IMR-90 (cell line): ENCODE measurements around the gene TNS3. TPM values are rescaled to one million over a fixed set of nuclear protein-coding genes. Genes with fewer than 3 reads are reported as not detected.
A peak's percentile ranks its signal among the peaks of the same experiment; 100 is the strongest.

Experiments used
- ATAC-seq: fragments of 200-7000 bp; cut with Tn5 transposase; 2 replicates; pipeline ENCODE4 v1.9.1; 2020; ENCODE audit warnings: low read depth, mild to moderate bottlenecking, moderate library complexity
- BruUV-seq: library from RNA; stranded (reverse); fragments of 400-500 nt; replicated peaks from 2 replicates; lab custom pipeline; 2021; lab: Mats Ljungman, UMichigan
- CTCF ChIA-PET: fragments of 300-600 bp; formaldehyde crosslinking; extraction: SDS; loops from one replicate; lab custom pipeline; 2021; ENCODE audit warnings: antibody characterized with exemption; lab: Yijun Ruan, JAX
- POLR2A ChIA-PET: fragments of 300-600 bp; sonication (Branson Sonifier 250); formaldehyde crosslinking; loops from one replicate; lab custom pipeline; 2022; ENCODE audit warnings: antibody characterized with exemption; ENCODE audit not compliant: unreplicated experiment; lab: Charles Lee
- DNase-seq: peaks from one replicate; pipeline ENCODE4 v3.0.0; 2013
- H2AFZ ChIP-seq: replicated peaks from 2 replicates; pipeline ENCODE3; 2013; ENCODE audit warnings: low read length, mild to moderate bottlenecking; ENCODE audit not compliant: poor library complexity
- H2AK5ac ChIP-seq: 2 replicates; pipeline ENCODE4 v1.6.1; 2013; ENCODE audit warnings: low read depth, low read length, inconsistent platforms
- H2AK9ac ChIP-seq: replicated peaks from 2 replicates; pipeline ENCODE3; 2013; ENCODE audit warnings: mild to moderate bottlenecking, low read depth, low read length, moderate library complexity; ENCODE audit not compliant: poor library complexity
- H2BK120ac ChIP-seq: 2 replicates; pipeline ENCODE4 v1.6.1; 2013; ENCODE audit warnings: low read depth, low read length, inconsistent platforms
- H2BK15ac ChIP-seq: 3 replicates; pipeline ENCODE4 v1.6.1; 2013; ENCODE audit warnings: low read depth, low read length, inconsistent platforms
- H2BK20ac ChIP-seq: 2 replicates; pipeline ENCODE4 v1.6.1; 2013; ENCODE audit warnings: low read depth, mild to moderate bottlenecking, inconsistent platforms, low read length, moderate library complexity
- H2BK5ac ChIP-seq: 2 replicates; pipeline ENCODE4 v1.6.1; 2013; ENCODE audit warnings: mild to moderate bottlenecking, low read depth, low read length, inconsistent platforms; ENCODE audit not compliant: poor library complexity, severe bottlenecking
- H3K14ac ChIP-seq: replicated peaks from 2 replicates; pipeline ENCODE4 v1.6.1; 2013; ENCODE audit warnings: low read depth, low read length, inconsistent platforms
- H3K18ac ChIP-seq: 2 replicates; pipeline ENCODE4 v1.6.1; 2013; ENCODE audit warnings: low read depth, low read length, control low read depth
- H3K23ac ChIP-seq: 2 replicates; pipeline ENCODE4 v1.6.1; 2013; ENCODE audit warnings: low read depth, low read length, inconsistent platforms
- H3K27ac ChIP-seq: 2 replicates; pipeline ENCODE4 v1.5.1; 2013; ENCODE audit warnings: mild to moderate bottlenecking, control low read depth, low read length; ENCODE audit not compliant: insufficient read depth
- H3K27me3 ChIP-seq: 2 replicates; pipeline ENCODE4 v1.6.1; 2013; ENCODE audit warnings: low read length; ENCODE audit not compliant: control insufficient read depth, insufficient read depth
- H3K36me3 ChIP-seq: 2 replicates; pipeline ENCODE4 v1.6.1; 2013; ENCODE audit warnings: low read length, mixed read lengths; ENCODE audit not compliant: control insufficient read depth, insufficient read depth
- H3K4ac ChIP-seq: 2 replicates; pipeline ENCODE4 v1.6.1; 2013; ENCODE audit warnings: low read depth, low read length, inconsistent platforms
- H3K4me1 ChIP-seq: 2 replicates; pipeline ENCODE4 v1.6.1; 2013; ENCODE audit warnings: low read length, mixed read lengths; ENCODE audit not compliant: control insufficient read depth, insufficient read depth
- H3K4me2 ChIP-seq: 2 replicates; pipeline ENCODE4 v1.6.1; 2013; ENCODE audit warnings: low read depth, mild to moderate bottlenecking, control low read depth, low read length, moderate library complexity
- H3K4me3 ChIP-seq: 2 replicates; pipeline ENCODE4 v1.5.1; 2013; ENCODE audit warnings: low read depth, mild to moderate bottlenecking, control low read depth, low read length, moderate library complexity; ENCODE audit not compliant: insufficient read depth
- H3K56ac ChIP-seq: 2 replicates; pipeline ENCODE4 v1.6.1; 2013; ENCODE audit warnings: low read length, inconsistent platforms; ENCODE audit not compliant: insufficient read depth; ENCODE audit errors: extremely low read depth
- H3K79me1 ChIP-seq, 2 experiments: 2 replicates each; pipeline ENCODE4 v1.6.1; 2013; ENCODE audit warnings: low read length in 2 of 2, inconsistent platforms in 1 of 2, low read depth in 1 of 2
- H3K9ac ChIP-seq: 2 replicates; pipeline ENCODE4 v1.6.1; 2013; ENCODE audit warnings: low read depth, low read length, control low read depth
- H3K9me1 ChIP-seq: 2 replicates; pipeline ENCODE4 v1.6.1; 2013; ENCODE audit warnings: low read length, inconsistent platforms; ENCODE audit not compliant: insufficient read depth
- H3K9me3 ChIP-seq: 2 replicates; pipeline ENCODE4 v1.6.1; 2013; ENCODE audit warnings: low read length; ENCODE audit not compliant: control insufficient read depth, insufficient read depth
- H4K20me1 ChIP-seq: 2 replicates; pipeline ENCODE4 v1.6.1; 2013; ENCODE audit warnings: low read length, inconsistent platforms; ENCODE audit not compliant: insufficient read depth
- H4K5ac ChIP-seq: 2 replicates; pipeline ENCODE4 v1.6.1; 2013; ENCODE audit warnings: mild to moderate bottlenecking, low read depth, low read length, control low read depth
- H4K8ac ChIP-seq, 2 experiments: 2 replicates each; pipeline ENCODE4 v1.6.1; 2013; ENCODE audit warnings: low read depth in 2 of 2, low read length in 2 of 2, control low read depth in 1 of 2, inconsistent platforms in 1 of 2
- H4K91ac ChIP-seq: 2 replicates; pipeline ENCODE4 v1.6.1; 2013; ENCODE audit warnings: low read depth, low read length, inconsistent platforms; ENCODE audit not compliant: insufficient read depth
- BHLHE40 ChIP-seq: fragments of 150-350 bp; IDR thresholded peaks from 2 replicates; pipeline ENCODE4 v1.6.1; 2016; ENCODE audit warnings: mild to moderate bottlenecking, low read depth, low read length
- CEBPB ChIP-seq: IDR thresholded peaks from 2 replicates; pipeline ENCODE4 v1.6.1; 2012; ENCODE audit warnings: low read depth, low read length, improper control_type of control experiment
- CTCF ChIP-seq: conservative IDR thresholded peaks from 2 replicates; pipeline ENCODE4 v1.5.1; 2012; ENCODE audit warnings: mild to moderate bottlenecking, low read depth, low read length, improper control_type of control experiment
- FOS ChIP-seq: fragments of 150-350 bp; IDR thresholded peaks from 2 replicates; pipeline ENCODE4 v1.6.1; 2016; ENCODE audit warnings: low read depth, low read length
- MAFK ChIP-seq: IDR thresholded peaks from 2 replicates; pipeline ENCODE4 v1.6.1; 2012; ENCODE audit warnings: low read depth, low read length, improper control_type of control experiment
- MAZ ChIP-seq: IDR thresholded peaks from 2 replicates; pipeline ENCODE4 v1.6.1; 2012; ENCODE audit warnings: low read depth, mild to moderate bottlenecking, low read length, improper control_type of control experiment, moderate library complexity, borderline replicate concordance
- MXI1 ChIP-seq: IDR thresholded peaks from 2 replicates; pipeline ENCODE4 v1.6.1; 2012; ENCODE audit warnings: low read depth, mild to moderate bottlenecking, low read length, moderate library complexity, borderline replicate concordance
- NFE2L2 ChIP-seq: fragments of 150-350 bp; IDR thresholded peaks from 2 replicates; pipeline ENCODE4 v1.6.1; 2016; ENCODE audit warnings: low read depth, mild to moderate bottlenecking, low read length
- POLR2A ChIP-seq: IDR thresholded peaks from 2 replicates; pipeline ENCODE4 v1.6.1; 2012; ENCODE audit warnings: mild to moderate bottlenecking, low read depth, low read length
- RAD21 ChIP-seq: IDR thresholded peaks from 2 replicates; pipeline ENCODE4 v1.6.1; 2012; ENCODE audit warnings: low read length, improper control_type of control experiment
- RCOR1 ChIP-seq: IDR thresholded peaks from 2 replicates; pipeline ENCODE4 v1.6.1; 2012; ENCODE audit warnings: mild to moderate bottlenecking, low read length, improper control_type of control experiment; ENCODE audit not compliant: insufficient replicate concordance
- RFX5 ChIP-seq: IDR thresholded peaks from 2 replicates; pipeline ENCODE4 v1.8.0; 2012; ENCODE audit warnings: low read depth, mild to moderate bottlenecking, low read length, moderate library complexity
- SMC3 ChIP-seq: fragments of 150-350 bp; IDR thresholded peaks from 2 replicates; pipeline ENCODE4 v1.6.1; 2016; ENCODE audit warnings: low read depth, mild to moderate bottlenecking, antibody characterized with exemption, low read length, moderate library complexity
- WGBS, 2 experiments: methylation state at CpG; one replicate each; pipeline versions ENCODE4 v1.1.5 to v1.1.7; 2013; ENCODE audit warnings: missing lambda C conversion rate in 2 of 2; ENCODE audit not compliant: insufficient read length in 1 of 2; ENCODE audit errors: extremely low coverage in 2 of 2; 5-methylcytosine and 5-hydroxymethylcytosine counted together
- dilution Hi-C: fragments of 300-500 bp; cut with HindIII; formaldehyde crosslinking; loops from one replicate; pipeline ENCODE4 v1.14.3; 2018; ENCODE audit warnings: low sequenced_read_pairs; ENCODE audit not compliant: unreplicated experiment
- in situ Hi-C: fragments of 300-500 bp; cut with MboI; formaldehyde crosslinking; loops from 3 replicates; pipeline ENCODE4 v1.14.3; 2019; ENCODE audit warnings: low sequenced_read_pairs, inconsistent platforms, mixed read lengths
- intact Hi-C: fragments of 100-400 bp; cut with micrococcal nuclease; formaldehyde crosslinking; loops from 2 replicates; pipeline ENCODE4 v1.10.0; 2022
- polyA plus RNA-seq, 3 experiments: library from polyadenylated mRNA; depleted of rRNA; stranded (reverse); fragments of >200 nt; gene quantifications; 2 replicates each; pipeline ENCODE4 v1.2.3, GENCODE V29; 2012; ENCODE audit warnings: low replicate concordance in 1 of 3
- total RNA-seq: library from RNA; depleted of rRNA; stranded (reverse); fragments of >200 nt; gene quantifications from 2 replicates; pipeline ENCODE4 v1.2.3, GENCODE V29; 2012

The TNS3 gene
- total and polyA plus RNA-seq, 2 of the 4 experiments (the other 2 are of a cell fraction), result 64.3 to 79.2 TPM

GRCh38 chr7:47571331-47572093, 10.4 kb downstream of the TNS3 start:
- peak; percentile 95 for DNase-seq
- H2BK15ac ChIP-seq, result peak overlapping the region; percentile 87; the same call in 2 of the 3 replicates
- peak overlapping the region; percentile 87 for H3K23ac ChIP-seq
- peak overlapping the region; percentile 72 for H2AK5ac ChIP-seq
- peaks cover 41% of the 10 kb centered on the region for H3K4me1 ChIP-seq
- H2BK20ac ChIP-seq, result peak overlapping the region; percentile 87
- H2AFZ ChIP-seq, result peak overlapping the region; percentile 61
- H3K18ac ChIP-seq, result peak overlapping the region; percentile 54
- no peaks in the 10 kb centered on the region for H3K9me3 ChIP-seq
- peak overlapping the region; percentile 60 for H2AK9ac ChIP-seq
- H4K91ac ChIP-seq, result peak overlapping the region; percentile 89
- H3K56ac ChIP-seq, result peak overlapping the region; percentile 74; the same call in 1 of the 2 replicates
- peak overlapping the region; percentile 79 for H4K5ac ChIP-seq
- peak overlapping the region; percentile 75 for H2BK5ac ChIP-seq
- peaks cover 9% of the 10 kb centered on the region for H3K36me3 ChIP-seq
- ChIA-PET POLR2A (interaction anchor here (1.0 kb wide), 1 partner anchor 30 kb away, joined by 5 read pairs; no protein-coding TSS in a partner anchor), CTCF (interaction anchor here (0.6 kb wide), 1 partner anchor 125 kb away, joined by 3 read pairs; no protein-coding TSS in a partner anchor)
- intact Hi-C loops, result loop anchor here (5.0 to 10.0 kb wide), 3 partner anchors 41 to 307 kb away; no protein-coding TSS in a partner anchor
- peak overlapping the region; percentile 14 to 79 for H4K8ac ChIP-seq
- TF ChIP-seq SMC3 (0 out of 2 replicates have a peak, but pooled peaks have one; percentile 1), FOS (peak; percentile 61; the same call in 1 of the 2 replicates), POLR2A (no peak; the same call in 1 of the 2 replicates), BHLHE40 (peak; percentile 65; the same call in 1 of the 2 replicates), MAZ (no peak), RAD21 (peak; percentile 2), CTCF (no peak), RFX5 (no peak), NFE2L2 (peak; percentile 15; the same call in 1 of the 2 replicates), RCOR1 (peak; percentile 20), MXI1 (peak; percentile 63; the same call in 1 of the 2 replicates), MAFK (peak; percentile 57), CEBPB (no peak)
- no TSS peak for BruUV-seq
- peaks cover 35 to 88% of the 10 kb centered on the region in 2 experiments for H3K79me1 ChIP-seq
- dilution Hi-C loops, result no loop called here
- H3K14ac ChIP-seq, result peak overlapping the region; percentile 87
- peak overlapping the region; percentile 56 for H3K4me2 ChIP-seq
- in situ Hi-C loops, result no loop called here
- peak overlapping the region; percentile 90 for H2BK120ac ChIP-seq
- peak; percentile 66 for ATAC-seq
- peak overlapping the region; percentile 25 for H3K27ac ChIP-seq
- H4K20me1 ChIP-seq, result peaks cover 40% of the 10 kb centered on the region
- H3K9ac ChIP-seq, result peak overlapping the region; percentile 17
- H3K4me3 ChIP-seq, result no peak overlapping the region
- WGBS, 2 experiments, result 20% methylated on average over 9 of the region's 24 CpGs; no CpG with 5 or more reads in 1 of the 2 experiments
- H3K9me1 ChIP-seq, result peaks cover 37% of the 10 kb centered on the region
- H3K4ac ChIP-seq, result peak overlapping the region; percentile 69
- H3K27me3 ChIP-seq, result no peaks in the 10 kb centered on the region
